Lung (tissue), 12 donors: ENCODE data around the gene B4GALT5. TPM values are rescaled to one million over a fixed set of nuclear protein-coding genes. Genes with fewer than 3 reads are reported as not detected.

Experiments
- ATAC-seq: fragments of 200-7000 bp; cut with Tn5 transposase; one replicate; pipeline ENCODE4 v1.9.1; 2020; ENCODE audit warnings: moderate number of reproducible peaks; ENCODE audit not compliant: insufficient read depth, low FRiP score
- DNase-seq, 3 donors: peaks; one replicate each; pipeline ENCODE4 v3.0.0-alpha.2; 2013 to 2017
- H3K27ac ChIP-seq, 2 donors: one replicate each; pipeline ENCODE4 v1.5.1; 2013; ENCODE audit warnings: mild to moderate bottlenecking in 2 of 2, moderate library complexity in 2 of 2, control low read depth in 1 of 2, inconsistent platforms in 1 of 2, low read depth in 1 of 2, low read length in 1 of 2
- H3K27me3 ChIP-seq, 3 donors: one replicate each; pipeline ENCODE4 v1.5.1; 2013; ENCODE audit warnings: low read length in 2 of 3; ENCODE audit not compliant: control insufficient read depth in 3 of 3, insufficient read depth in 3 of 3
- H3K36me3 ChIP-seq, 4 donors: one replicate each; pipeline ENCODE4 v1.5.1; 2013; ENCODE audit warnings: low read length in 4 of 4, mild to moderate bottlenecking in 1 of 4, moderate library complexity in 1 of 4; ENCODE audit not compliant: control insufficient read depth in 4 of 4, insufficient read depth in 4 of 4
- H3K4me1 ChIP-seq, 5 donors: one replicate each; pipeline ENCODE4 v1.5.1; 2013; ENCODE audit warnings: low read length in 5 of 5, mild to moderate bottlenecking in 2 of 5, moderate library complexity in 1 of 5; ENCODE audit not compliant: control insufficient read depth in 5 of 5, insufficient read depth in 5 of 5
- H3K4me3 ChIP-seq: one replicate; pipeline ENCODE4 v1.5.1; 2013; ENCODE audit warnings: mild to moderate bottlenecking, control low read depth, moderate library complexity
- H3K9ac ChIP-seq, 2 donors: one replicate each; pipeline ENCODE4 v1.5.1; 2013; ENCODE audit warnings: low read length in 2 of 2, control low read depth in 1 of 2; ENCODE audit not compliant: insufficient read depth in 1 of 2
- H3K9me3 ChIP-seq, 4 donors: one replicate each; pipeline ENCODE4 v1.5.1; 2013; ENCODE audit warnings: low read length in 3 of 4, mild to moderate bottlenecking in 1 of 4, moderate library complexity in 1 of 4; ENCODE audit not compliant: control insufficient read depth in 4 of 4, insufficient read depth in 3 of 4
- CTCF ChIP-seq: IDR thresholded peaks from 2 replicates; pipeline ENCODE4 v1.5.1; 2012; ENCODE audit warnings: mild to moderate bottlenecking; ENCODE audit errors: control extremely low read depth, extremely low read depth
- WGBS, 2 donors: extraction: QIAGEN DNeasy Blood & Tissue Kit; methylation state at CpG; one replicate each; pipeline ENCODE4 v1.1.7; 2013; 5-methylcytosine and 5-hydroxymethylcytosine counted together
- polyA plus RNA-seq, 2 donors: library from polyadenylated mRNA; stranded (reverse); fragments of 200-250 nt; gene quantifications; one replicate each; pipeline ENCODE4 v1.2.1, GENCODE V29; 2013
- total RNA-seq, 2 donors: library from RNA; depleted of rRNA in 1 of 2; stranded (reverse); fragments of >200 nt in 1 of 2; gene quantifications; one replicate each; pipeline ENCODE4 v1.2.1, GENCODE V29; 2014 to 2021
- donor health status: control.
- donor health status: control.
- donor health status: Bipolar disorder and iron deficiency.
- donor health status: healthy.
- donor health status: DM: yes; HTN: yes; CAD: no.

The B4GALT5 gene
- total and polyA plus RNA-seq, 4 donors: 13.9 to 56.7 (median 41.9) TPM

GRCh38 chr20:49747707-49748524 lies 34.2 kb upstream of the B4GALT5 start:
- H3K27me3 ChIP-seq: no peaks in the 10 kb centered on the region
- no peak overlapping the region for H3K4me3 ChIP-seq
- WGBS, 2 donors: 56 to 65% methylated on average over 10 of the region's 10 CpGs
- DNase-seq (peak; percentile 65 to 79 (median 74)), ATAC-seq (peak; percentile 41)
- H3K27ac ChIP-seq: peak overlapping the region; percentile 78 to 92
- peak overlapping the region in 1 of 2 donors; percentile 4 for H3K9ac ChIP-seq
- H3K36me3 ChIP-seq: no peaks in the 10 kb centered on the region
- peaks cover 0 to 13% (median 8%) of the 10 kb centered on the region in 5 donors for H3K4me1 ChIP-seq
- no peaks in the 10 kb centered on the region for H3K9me3 ChIP-seq
- no peak for TF ChIP-seq CTCF

GRCh38 chr20:49742948-49743347 lies 29.3 kb upstream of the B4GALT5 start:
- DNase-seq: no peak
- H3K9ac ChIP-seq: no peak overlapping the region
- no peaks in the 10 kb centered on the region for H3K36me3 ChIP-seq
- TF ChIP-seq CTCF: no peak
- peaks cover 0 to 5% (median 4%) of the 10 kb centered on the region in 5 donors for H3K4me1 ChIP-seq
- no peaks in the 10 kb centered on the region for H3K9me3 ChIP-seq
- ATAC-seq: no peak
- H3K27me3 ChIP-seq: no peaks in the 10 kb centered on the region
- 86 to 94% methylated on average over 9 of the region's 9 CpGs for WGBS, 2 donors
- no peak overlapping the region for H3K27ac ChIP-seq
- no peak overlapping the region for H3K4me3 ChIP-seq

DNA sequence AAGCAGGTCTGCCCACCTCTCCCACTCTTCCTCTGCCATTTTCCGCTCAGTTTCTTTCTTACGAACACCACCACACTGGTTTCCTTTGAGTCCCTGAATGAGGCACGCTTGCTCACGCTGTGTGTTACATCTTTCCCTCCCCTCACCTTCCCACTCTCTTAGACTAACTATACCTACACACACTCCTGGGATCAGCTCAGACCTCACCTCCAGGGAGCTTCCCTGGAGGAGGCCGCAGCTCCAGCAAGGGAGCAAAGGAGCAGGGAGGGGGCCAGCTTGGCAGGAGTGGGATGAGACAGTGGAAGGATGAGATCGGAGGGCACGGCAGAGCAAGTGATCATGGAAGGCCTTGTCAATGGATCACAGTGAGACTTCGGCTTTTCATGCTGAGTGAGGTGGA lies 28.3 kb upstream of the B4GALT5 start:
- no peak for TF ChIP-seq CTCF
- WGBS, 2 donors: 92 to 95% methylated on average over 8 of the region's 8 CpGs
- no peak overlapping the region for H3K4me3 ChIP-seq
- no peak for DNase-seq
- no peak overlapping the region for H3K9ac ChIP-seq
- no peaks in the 10 kb centered on the region for H3K4me1 ChIP-seq
- no peak for ATAC-seq
- no peaks in the 10 kb centered on the region for H3K27me3 ChIP-seq
- H3K27ac ChIP-seq: no peak overlapping the region
- no peaks in the 10 kb centered on the region for H3K9me3 ChIP-seq
- no peaks in the 10 kb centered on the region for H3K36me3 ChIP-seq
